ENCODE measurements around the gene SMNDC1.
"Not testable (repeated sequence)": the region's sequence is repeated elsewhere in the genome, so short reads cannot be mapped to it uniquely, and the experiment has no call there.

GRCh38 chr10:110331226-110331795 is 26.6 kb upstream of the SMNDC1 start:
- not testable (repeated sequence) for TF ChIP-seq CTCF (IDR thresholded peaks at IDR 0.05; ENCODE audit: low read depth, low read length); EZH2phosphoT487 (IDR thresholded peaks at IDR 0.05; ENCODE audit: low read depth)

Measured in OCI-LY3 (cell line).